ENCODE measurements around the gene USP26. TPM values are rescaled to one million over a fixed set of nuclear protein-coding genes. Genes with fewer than 3 reads are reported as not detected.

Gene USP26
- total and polyA plus RNA-seq, 2 donors from 2014 or later, result not detected

GRCh38 chrX:133072566-133072965 is 24.3 kb downstream of the USP26 start:
- Histone ChIP-seq H3K36me3 (ENCODE audit: control insufficient read depth in 2 of 3, insufficient read depth in 3 of 3, low read length in 3 of 3) (no peaks in the 10 kb centered on the region), H3K9ac (ENCODE audit: low read length in 3 of 3) (no peak overlapping the region), H3K27ac (ENCODE audit: low read depth in 2 of 2, low read length in 2 of 2) (no peak overlapping the region), H3K4me1 (ENCODE audit: control insufficient read depth in 2 of 3, insufficient read depth in 2 of 3, low read depth in 1 of 3, low read length in 3 of 3) (no peaks in the 10 kb centered on the region), H3K4me3 (ENCODE audit: low read length in 3 of 3) (no peak overlapping the region), H3K27me3 (ENCODE audit: control insufficient read depth, insufficient read depth, low read length) (no peaks in the 10 kb centered on the region), H3K9me3 (ENCODE audit: control insufficient read depth in 2 of 3, insufficient read depth in 1 of 3, low read length in 3 of 3) (no peaks in the 10 kb centered on the region)
- no peak for TF ChIP-seq CTCF (IDR thresholded peaks at IDR 0.05; ENCODE audit: borderline replicate concordance, extremely low read depth, insufficient read depth)
- FAIRE-seq (no peak), DNase-seq (no peak)
- intact Hi-C loops (cut with DNase I), result no loop called here

- no peak for DNase-seq
- H3K27ac ChIP-seq (ENCODE audit: low read depth in 2 of 2, low read length in 2 of 2), result no peak overlapping the region
- no peak overlapping the region for H3K4me3 ChIP-seq (ENCODE audit: low read length in 3 of 3)
- FAIRE-seq, result no peak
- no peaks in the 10 kb centered on the region for H3K27me3 ChIP-seq (ENCODE audit: control insufficient read depth, insufficient read depth, low read length)
- intact Hi-C loops (cut with DNase I), result no loop called here
- no peaks in the 10 kb centered on the region for H3K4me1 ChIP-seq (ENCODE audit: control insufficient read depth in 2 of 3, insufficient read depth in 2 of 3, low read depth in 1 of 3, low read length in 3 of 3)
- H3K9me3 ChIP-seq (ENCODE audit: control insufficient read depth in 2 of 3, insufficient read depth in 1 of 3, low read length in 3 of 3), result no peaks in the 10 kb centered on the region
- H3K9ac ChIP-seq (ENCODE audit: low read length in 3 of 3), result no peak overlapping the region
- no peaks in the 10 kb centered on the region for H3K36me3 ChIP-seq (ENCODE audit: control insufficient read depth in 2 of 3, insufficient read depth in 3 of 3, low read length in 3 of 3)
- no peak for TF ChIP-seq CTCF (IDR thresholded peaks at IDR 0.05; ENCODE audit: borderline replicate concordance, extremely low read depth, insufficient read depth)
Observed at GRCh38 chrX:133068461-133068860, 28.4 kb downstream of the USP26 start.

GRCh38 chrX:133056341-133056740 is 40.6 kb downstream of the USP26 start:
- TF ChIP-seq CTCF (IDR thresholded peaks at IDR 0.05; ENCODE audit: borderline replicate concordance, extremely low read depth, insufficient read depth), result no peak
- H3K27ac ChIP-seq (ENCODE audit: low read depth in 2 of 2, low read length in 2 of 2), result no peak overlapping the region
- H3K4me1 ChIP-seq (ENCODE audit: control insufficient read depth in 2 of 3, insufficient read depth in 2 of 3, low read depth in 1 of 3, low read length in 3 of 3), result no peaks in the 10 kb centered on the region
- intact Hi-C loops (cut with DNase I), result no loop called here
- FAIRE-seq (no peak), DNase-seq (no peak)
- peaks cover 2% of the 10 kb centered on the region for H3K27me3 ChIP-seq (ENCODE audit: control insufficient read depth, insufficient read depth, low read length)
- H3K36me3 ChIP-seq (ENCODE audit: control insufficient read depth in 2 of 3, insufficient read depth in 3 of 3, low read length in 3 of 3), result no peaks in the 10 kb centered on the region
- no peak overlapping the region for H3K4me3 ChIP-seq (ENCODE audit: low read length in 3 of 3)
- no peaks in the 10 kb centered on the region for H3K9me3 ChIP-seq (ENCODE audit: control insufficient read depth in 2 of 3, insufficient read depth in 1 of 3, low read length in 3 of 3)
- H3K9ac ChIP-seq (ENCODE audit: low read length in 3 of 3), result no peak overlapping the region

- DNase-seq, result no peak
- Histone ChIP-seq H3K36me3 (ENCODE audit: control insufficient read depth in 2 of 3, insufficient read depth in 3 of 3, low read length in 3 of 3) (no peaks in the 10 kb centered on the region), H3K4me3 (ENCODE audit: low read length in 3 of 3) (no peak overlapping the region), H3K27ac (ENCODE audit: low read depth in 2 of 2, low read length in 2 of 2) (no peak overlapping the region), H3K9ac (ENCODE audit: low read length in 3 of 3) (no peak overlapping the region), H3K27me3 (ENCODE audit: control insufficient read depth, insufficient read depth, low read length) (peaks cover 2% of the 10 kb centered on the region), H3K4me1 (ENCODE audit: control insufficient read depth in 2 of 3, insufficient read depth in 2 of 3, low read depth in 1 of 3, low read length in 3 of 3) (no peaks in the 10 kb centered on the region), H3K9me3 (ENCODE audit: control insufficient read depth in 2 of 3, insufficient read depth in 1 of 3, low read length in 3 of 3) (no peaks in the 10 kb centered on the region)
- intact Hi-C loops (cut with DNase I), result no loop called here
- TF ChIP-seq CTCF (IDR thresholded peaks at IDR 0.05; ENCODE audit: borderline replicate concordance, extremely low read depth, insufficient read depth), result no peak
- no peak for FAIRE-seq
Observed at GRCh38 chrX:133054761-133055405, 42.0 kb downstream of the USP26 start.

Data from kidney (tissue), 14 donors.